ENCODE data around the gene RIMS3. TPM values are rescaled to one million over a fixed set of nuclear protein-coding genes. Genes with fewer than 3 reads are reported as not detected.

Gene RIMS3
- total and polyA plus RNA-seq, 2 experiments from 2014 or later, result 1.4 to 1.6 TPM

DNA sequence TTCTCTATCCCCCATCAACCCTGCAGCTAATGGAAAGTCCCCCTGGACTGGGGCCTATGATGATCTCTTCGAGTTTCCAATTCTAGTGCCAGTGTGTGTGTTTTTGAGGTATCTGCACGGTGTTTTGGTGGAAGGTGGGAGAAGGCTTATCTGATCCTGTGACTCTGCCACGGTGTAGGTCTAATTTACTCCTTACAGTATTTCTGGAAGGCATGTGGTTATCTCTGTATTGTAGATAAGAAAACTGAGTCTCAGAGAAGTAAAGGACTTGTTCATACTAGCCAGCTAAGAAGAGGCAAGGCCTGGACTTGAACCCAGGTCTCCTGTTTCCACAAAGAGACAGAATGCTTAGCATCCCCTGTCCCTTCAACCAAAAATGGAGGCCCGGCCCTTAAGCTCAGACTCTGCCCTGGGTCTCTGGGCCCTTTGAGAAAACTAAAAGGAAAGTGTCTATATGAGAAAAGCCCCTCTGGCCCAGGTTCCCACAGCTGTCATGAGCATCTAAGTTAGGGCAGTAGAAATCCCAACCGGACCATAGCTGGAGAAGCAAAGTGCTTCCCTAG, 20.3 kb downstream of the RIMS3 start:
- Histone ChIP-seq H2AFZ (no peak overlapping the region), H3K27ac (no peak overlapping the region), H3K9me3 (ENCODE audit: low read depth) (no peaks in the 10 kb centered on the region), H3K9me2 (replicated peaks; ENCODE audit: insufficient read depth) (no peaks in the 10 kb centered on the region), H3K36me3 (replicated peaks; ENCODE audit: insufficient read depth, low read depth) (no peaks in the 10 kb centered on the region), H3K79me2 (no peaks in the 10 kb centered on the region), H4K20me1 (ENCODE audit: insufficient read depth, poor library complexity, severe bottlenecking) (no peaks in the 10 kb centered on the region), H3K27me3 (no peaks in the 10 kb centered on the region), H3K4me2 (no peak overlapping the region), H3K4me1 (ENCODE audit: insufficient read depth) (no peaks in the 10 kb centered on the region), H3K4me3 (no peak overlapping the region)
- 70% methylated on average over 5 of the region's 5 CpGs for WGBS (ENCODE audit: low lambda C conversion rate, missing lambda C conversion rate)
- TF ChIP-seq EZH2 (IDR thresholded peaks at IDR 0.05; ENCODE audit: borderline replicate concordance), result no peak
- TF ChIP-seq, protein P1, sequence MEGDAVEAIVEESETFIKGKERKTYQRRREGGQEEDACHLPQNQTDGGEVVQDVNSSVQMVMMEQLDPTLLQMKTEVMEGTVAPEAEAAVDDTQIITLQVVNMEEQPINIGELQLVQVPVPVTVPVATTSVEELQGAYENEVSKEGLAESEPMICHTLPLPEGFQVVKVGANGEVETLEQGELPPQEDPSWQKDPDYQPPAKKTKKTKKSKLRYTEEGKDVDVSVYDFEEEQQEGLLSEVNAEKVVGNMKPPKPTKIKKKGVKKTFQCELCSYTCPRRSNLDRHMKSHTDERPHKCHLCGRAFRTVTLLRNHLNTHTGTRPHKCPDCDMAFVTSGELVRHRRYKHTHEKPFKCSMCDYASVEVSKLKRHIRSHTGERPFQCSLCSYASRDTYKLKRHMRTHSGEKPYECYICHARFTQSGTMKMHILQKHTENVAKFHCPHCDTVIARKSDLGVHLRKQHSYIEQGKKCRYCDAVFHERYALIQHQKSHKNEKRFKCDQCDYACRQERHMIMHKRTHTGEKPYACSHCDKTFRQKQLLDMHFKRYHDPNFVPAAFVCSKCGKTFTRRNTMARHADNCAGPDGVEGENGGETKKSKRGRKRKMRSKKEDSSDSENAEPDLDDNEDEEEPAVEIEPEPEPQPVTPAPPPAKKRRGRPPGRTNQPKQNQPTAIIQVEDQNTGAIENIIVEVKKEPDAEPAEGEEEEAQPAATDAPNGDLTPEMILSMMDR (IDR thresholded peaks at IDR 0.05; ENCODE audit: poor library complexity), result no peak
- TF ChIP-seq EZH2phosphoT487 (IDR thresholded peaks at IDR 0.05; ENCODE audit: low read depth, severe bottlenecking, unreplicated experiment), result no peak
- DNase-seq (ENCODE audit: low spot score), result no peak

DNA sequence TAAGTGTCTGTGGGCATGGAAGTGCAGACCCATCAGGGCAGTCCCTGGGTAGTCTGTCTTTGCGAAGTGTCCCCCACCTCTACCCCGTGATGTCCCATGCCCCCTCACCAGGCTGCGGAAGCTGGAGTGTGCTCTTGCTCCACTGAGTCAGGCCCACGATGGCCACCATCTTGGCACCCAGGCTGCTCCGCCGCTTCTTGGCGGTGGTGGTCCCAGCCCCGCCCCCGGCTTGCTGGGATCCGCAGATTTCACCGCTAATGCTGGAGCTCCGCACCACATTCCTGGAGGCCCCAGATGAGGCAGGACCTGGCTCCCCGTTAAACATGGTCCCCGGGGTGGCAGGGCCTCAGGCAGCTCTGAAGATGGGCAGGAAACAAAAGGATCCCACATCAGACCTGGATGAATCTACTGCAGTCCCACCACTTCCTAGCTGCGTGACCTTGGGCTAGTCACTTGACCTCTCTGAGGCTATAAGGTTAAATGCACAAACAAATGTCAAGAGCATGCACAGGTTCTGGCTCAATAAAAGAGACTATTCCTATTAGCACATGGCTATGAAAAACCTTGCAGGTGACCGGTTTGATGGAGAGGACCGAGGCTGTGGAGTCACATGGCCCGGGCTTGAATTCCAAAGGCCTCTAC, 23.8 kb downstream of the RIMS3 start:
- no peak for TF ChIP-seq EZH2 (IDR thresholded peaks at IDR 0.05; ENCODE audit: borderline replicate concordance)
- no peak for TF ChIP-seq EZH2phosphoT487 (IDR thresholded peaks at IDR 0.05; ENCODE audit: low read depth, severe bottlenecking, unreplicated experiment)
- TF ChIP-seq, protein P1 (IDR thresholded peaks at IDR 0.05; ENCODE audit: poor library complexity), result no peak
- no peaks in the 10 kb centered on the region for H3K36me3 ChIP-seq (replicated peaks; ENCODE audit: insufficient read depth, low read depth)
- H3K4me2 ChIP-seq, result no peak overlapping the region
- no peaks in the 10 kb centered on the region for H3K4me1 ChIP-seq (ENCODE audit: insufficient read depth)
- H2AFZ ChIP-seq, result no peak overlapping the region
- H3K27ac ChIP-seq, result no peak overlapping the region
- DNase-seq (ENCODE audit: low spot score), result no peak
- no peaks in the 10 kb centered on the region for H3K79me2 ChIP-seq
- H3K9me2 ChIP-seq (replicated peaks; ENCODE audit: insufficient read depth), result no peaks in the 10 kb centered on the region
- no peaks in the 10 kb centered on the region for H3K27me3 ChIP-seq
- H3K4me3 ChIP-seq, result no peak overlapping the region
- H4K20me1 ChIP-seq (ENCODE audit: insufficient read depth, poor library complexity, severe bottlenecking), result no peaks in the 10 kb centered on the region
- no peaks in the 10 kb centered on the region for H3K9me3 ChIP-seq (ENCODE audit: low read depth)
- 96% methylated on average over 18 of the region's 18 CpGs for WGBS (ENCODE audit: low lambda C conversion rate, missing lambda C conversion rate)

DNA sequence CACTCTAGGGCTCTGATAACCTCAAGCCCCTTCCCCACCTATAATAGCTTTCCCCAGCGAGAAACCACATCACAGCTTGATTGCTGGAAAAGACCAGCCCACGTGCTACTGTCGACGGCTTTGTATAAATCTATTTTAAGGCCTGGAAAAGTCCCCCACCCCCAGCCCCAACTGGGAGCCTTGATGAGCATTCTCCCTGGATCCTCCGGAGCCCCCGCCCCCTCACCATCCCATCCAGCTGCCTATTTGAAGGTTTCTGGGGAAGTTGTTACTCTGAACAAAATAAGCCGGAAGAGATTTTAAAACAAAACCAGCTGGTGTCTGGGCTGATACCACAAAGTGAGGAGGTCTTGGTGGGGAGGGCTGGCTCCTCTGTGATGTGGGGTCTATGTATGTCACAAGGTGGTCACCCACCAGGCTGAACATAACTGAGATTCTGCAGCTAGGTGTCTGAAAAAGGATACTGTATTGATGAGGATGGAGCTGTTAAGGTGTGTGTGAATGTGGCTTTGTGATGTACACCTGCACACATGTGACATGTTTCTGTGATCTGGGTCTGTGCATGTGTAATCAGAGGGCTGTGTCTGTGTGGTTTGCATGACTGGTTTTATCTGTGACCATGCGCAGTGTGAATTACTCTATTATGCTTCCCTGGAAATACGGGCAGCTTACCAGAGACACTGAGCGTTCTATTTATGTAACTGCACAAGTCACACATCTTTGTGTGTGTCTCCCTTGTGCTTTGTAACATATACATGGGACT, 25.0 kb downstream of the RIMS3 start:
- Histone ChIP-seq H3K4me2 (no peak overlapping the region), H3K27me3 (no peaks in the 10 kb centered on the region)
- WGBS (ENCODE audit: low lambda C conversion rate, missing lambda C conversion rate), result 84% methylated on average over 10 of the region's 10 CpGs

More for the DNA sequence above, 25.0 kb downstream of the RIMS3 start:
- Histone ChIP-seq H3K27ac (no peak overlapping the region), H3K4me3 (no peak overlapping the region), H3K9me3 (ENCODE audit: low read depth) (no peaks in the 10 kb centered on the region), H4K20me1 (ENCODE audit: insufficient read depth, poor library complexity, severe bottlenecking) (no peaks in the 10 kb centered on the region), H3K9me2 (replicated peaks; ENCODE audit: insufficient read depth) (no peaks in the 10 kb centered on the region), H3K36me3 (replicated peaks; ENCODE audit: insufficient read depth, low read depth) (no peaks in the 10 kb centered on the region), H3K4me1 (ENCODE audit: insufficient read depth) (no peaks in the 10 kb centered on the region), H3K79me2 (no peaks in the 10 kb centered on the region), H2AFZ (no peak overlapping the region)
- DNase-seq (ENCODE audit: low spot score), result no peak
- TF ChIP-seq, protein P1 (IDR thresholded peaks at IDR 0.05; ENCODE audit: poor library complexity), result no peak
